ENCODE measurements around the gene CFAP141. TPM values are rescaled to one million over a fixed set of nuclear protein-coding genes. Genes with fewer than 3 reads are reported as not detected.

Gene CFAP141
- total and polyA plus RNA-seq, 2 of the 4 experiments (the other 2 are of a cell fraction) = not detected

- Histone ChIP-seq H3K4me1 (ENCODE audit: control insufficient read depth, insufficient read depth, low read length) (peaks cover 4% of the 10 kb centered on the region), H2BK15ac (ENCODE audit: low read depth, low read length) (no peak overlapping the region), H2AK5ac (ENCODE audit: low read depth, low read length) (no peak overlapping the region), H3K14ac (replicated peaks; ENCODE audit: low read depth, low read length) (no peak overlapping the region), H3K36me3 (ENCODE audit: control insufficient read depth, insufficient read depth, low read length) (no peaks in the 10 kb centered on the region), H2BK5ac (ENCODE audit: low read depth, low read length, poor library complexity, severe bottlenecking) (no peak overlapping the region), H2AK9ac (replicated peaks; ENCODE audit: low read depth, low read length, poor library complexity) (no peak overlapping the region), H4K5ac (ENCODE audit: low read depth, low read length) (no peak overlapping the region), H3K4me2 (ENCODE audit: low read depth, low read length) (no peak overlapping the region), H3K9me3 (ENCODE audit: control insufficient read depth, insufficient read depth, low read length) (no peaks in the 10 kb centered on the region), H2AFZ (replicated peaks; ENCODE audit: low read length, poor library complexity) (no peak overlapping the region), H3K27me3 (ENCODE audit: control insufficient read depth, insufficient read depth, low read length) (peaks cover 27% of the 10 kb centered on the region), H3K9me1 (ENCODE audit: insufficient read depth, low read length) (no peaks in the 10 kb centered on the region), H4K8ac (ENCODE audit: low read depth in 2 of 2, low read length in 2 of 2) (no peak overlapping the region), H2BK120ac (ENCODE audit: low read depth, low read length) (no peak overlapping the region), H3K79me1 (ENCODE audit: low read depth in 1 of 2, low read length in 2 of 2) (no peaks in the 10 kb centered on the region), H3K18ac (ENCODE audit: low read depth, low read length) (no peak overlapping the region), H3K23ac (ENCODE audit: low read depth, low read length) (no peak overlapping the region), H3K4me3 (ENCODE audit: insufficient read depth, low read depth, low read length) (no peak overlapping the region), H3K56ac (ENCODE audit: extremely low read depth, insufficient read depth, low read length) (no peak overlapping the region), H4K20me1 (ENCODE audit: insufficient read depth, low read length) (no peaks in the 10 kb centered on the region), H2BK20ac (ENCODE audit: low read depth, low read length) (no peak overlapping the region), H4K91ac (ENCODE audit: insufficient read depth, low read depth, low read length) (no peak overlapping the region), H3K27ac (ENCODE audit: insufficient read depth, low read length) (no peak overlapping the region), H3K9ac (ENCODE audit: low read depth, low read length) (no peak overlapping the region), H3K4ac (ENCODE audit: low read depth, low read length) (no peak overlapping the region)
- dilution Hi-C loops (cut with HindIII; ENCODE audit: low sequenced_read_pairs, unreplicated experiment) = no loop called here
- DNase-seq = no peak
- TF ChIP-seq MXI1 (IDR thresholded peaks at IDR 0.05; ENCODE audit: borderline replicate concordance, low read depth, low read length) = no peak
- TF ChIP-seq POLR2A (IDR thresholded peaks at IDR 0.05; ENCODE audit: low read depth, low read length) = no peak
- TF ChIP-seq RCOR1 (IDR thresholded peaks at IDR 0.05; ENCODE audit: insufficient replicate concordance, low read length) = no peak
- TF ChIP-seq CHD1 (IDR thresholded peaks at IDR 0.05; ENCODE audit: low read depth, low read length) = no peak
- TF ChIP-seq USF2 (IDR thresholded peaks at IDR 0.05; ENCODE audit: low read depth, low read length) = no peak
- TF ChIP-seq MAFK (IDR thresholded peaks at IDR 0.05; ENCODE audit: low read depth, low read length) = no peak
- ChIA-PET POLR2A (ENCODE audit: unreplicated experiment) (no interaction called here), CTCF (interaction anchor here (1.1 kb wide), 1 partner anchor 25 kb away, joined by 3 read pairs; no protein-coding TSS in a partner anchor)
- in situ Hi-C loops (cut with MboI; ENCODE audit: low sequenced_read_pairs) = no loop called here
- intact Hi-C loops (cut with micrococcal nuclease) = no loop called here
- no peak for ATAC-seq (ENCODE audit: low read depth)
- BruUV-seq (replicated peaks) = no TSS peak
- 81% methylated on average over 4 of the region's 8 CpGs; no CpG with 5 or more reads in 1 of the 2 experiments for WGBS, 2 experiments (ENCODE audit: extremely low coverage in 2 of 2, insufficient read length in 1 of 2)
Observed at GRCh38 chr1:154193821-154194220, 12.3 kb downstream of the CFAP141 start.
